Measurements from ENCODE around the gene CD300C. TPM values are rescaled to one million over a fixed set of nuclear protein-coding genes. Genes with fewer than 3 reads are reported as not detected.

CD300C gene
- total and polyA plus RNA-seq, 10 of the 15 experiments (the other 5 are each of a cell fraction or from before 2014, with no cell fraction given): 0.12 to 0.38 (median 0.23) TPM; not detected in 3

GRCh38 chr17:74497471-74497870, 48.4 kb downstream of the CD300C start:
- Histone ChIP-seq H3K27me3 (replicated peaks in 1 of 2; ENCODE audit: control insufficient read depth in 2 of 2, insufficient read depth in 2 of 2, low read length in 1 of 2) (no peaks in the 10 kb centered on the region), H3K4me1 (ENCODE audit: control insufficient read depth, insufficient read depth, low read length) (no peaks in the 10 kb centered on the region), H3K9me3 (replicated peaks; ENCODE audit: control insufficient read depth, insufficient read depth, low read length) (no peaks in the 10 kb centered on the region), H4K20me1 (ENCODE audit: control insufficient read depth, insufficient read depth) (no peaks in the 10 kb centered on the region), H3K4me3 (no peak overlapping the region), H3K27ac (ENCODE audit: control insufficient read depth, insufficient read depth) (no peak overlapping the region), H3K79me2 (ENCODE audit: control insufficient read depth, insufficient read depth, low read length) (no peaks in the 10 kb centered on the region), H3K36me3 (ENCODE audit: control insufficient read depth in 2 of 2, insufficient read depth in 2 of 2, low read length in 1 of 2) (no peaks in the 10 kb centered on the region), H2AFZ (ENCODE audit: control insufficient read depth, low read depth, low read length) (no peak overlapping the region), H3K9ac (ENCODE audit: control insufficient read depth, insufficient read depth, low read length) (no peak overlapping the region), H3K4me2 (ENCODE audit: control insufficient read depth, insufficient read depth) (no peak overlapping the region)
- no peak for DNase-seq (ENCODE audit: low read depth, low spot score)
- BruUV-seq (replicated peaks): no TSS peak
- TF ChIP-seq MTA2 (IDR thresholded peaks at IDR 0.05; ENCODE audit: low read depth) (no peak), NFYA (IDR thresholded peaks at IDR 0.05; ENCODE audit: borderline replicate concordance, low read depth, low read length) (no peak), ZNF687 (IDR thresholded peaks at IDR 0.05) (no peak), MXI1 (IDR thresholded peaks at IDR 0.05; ENCODE audit: low read depth, low read length) (no peak), GABPA (IDR thresholded peaks at IDR 0.05; ENCODE audit: low read depth) (no peak), ZBED1 (IDR thresholded peaks at IDR 0.05; ENCODE audit: borderline replicate concordance) (no peak), BCL11A (IDR thresholded peaks at IDR 0.05; ENCODE audit: low read depth, low read length) (no peak), RBBP5 (conservative IDR thresholded peaks at IDR 0.05) (no peak), ZNF207 (IDR thresholded peaks at IDR 0.05; ENCODE audit: borderline replicate concordance) (no peak), CREB1 (IDR thresholded peaks at IDR 0.05; ENCODE audit: low read depth) (no peak), RFX5 (IDR thresholded peaks at IDR 0.05; ENCODE audit: low read depth, low read length) (no peak), STAT1 (conservative IDR thresholded peaks at IDR 0.05) (no peak), SUPT20H (IDR thresholded peaks at IDR 0.05; ENCODE audit: borderline replicate concordance, control insufficient read depth, low read depth, low read length) (no peak), GATAD2B (conservative IDR thresholded peaks at IDR 0.05; ENCODE audit: low read depth) (no peak), RCOR1 (conservative IDR thresholded peaks at IDR 0.05; ENCODE audit: low read depth, low read length) (no peak), USF2 (IDR thresholded peaks at IDR 0.05; ENCODE audit: borderline replicate concordance, low read depth, low read length) (no peak), IKZF1 (conservative IDR thresholded peaks at IDR 0.05) (no peak), ZZZ3 (IDR thresholded peaks at IDR 0.05; ENCODE audit: control insufficient read depth, insufficient read length, low read depth) (no peak)
- POLR2A ChIA-PET: no interaction called here
- in situ Hi-C loops (cut with MboI) (no loop called here), intact Hi-C loops (cut with micrococcal nuclease; ENCODE audit: unreplicated experiment) (no loop called here)
- 40% methylated on average over 5 of the region's 5 CpGs for WGBS (ENCODE audit: insufficient coverage, insufficient replicate concordance, low lambda C conversion rate, missing lambda C conversion rate)
- CTCF ChIA-PET: interaction anchor here (1.1 to 8.6 kb wide), 8 partner anchors 12 to 160 kb away, joined by 3 to 82 read pairs (median 6); partner anchors contain the start of gene GPR142
- RAD21 ChIA-PET (ENCODE audit: unreplicated experiment): interaction anchor here (1.0 to 1.8 kb wide), 2 partner anchors 42 to 119 kb away, joined by 3 to 11 read pairs; no protein-coding TSS in a partner anchor
- no peak for FAIRE-seq
- SMC1A ChIA-PET (ENCODE audit: uncharacterized antibody, unreplicated experiment): interaction anchor here (1.4 to 2.5 kb wide), 7 partner anchors 14 to 128 kb away, joined by 4 to 16 read pairs (median 7); no protein-coding TSS in a partner anchor
- ATAC-seq: no peak

All from GM12878 (cell line).